ENCODE data around the gene MAGEA12. TPM values are rescaled to one million over a fixed set of nuclear protein-coding genes. Genes with fewer than 3 reads are reported as not detected.
"Not testable (repeated sequence)": the region's sequence is repeated elsewhere in the genome, so short reads cannot be mapped to it uniquely, and the experiment has no call there.

The MAGEA12 gene
- polyA plus RNA-seq, 1 donor (not counting 4 experiments of a cell fraction or from before 2014, with no cell fraction given), result not detected

- H2AFZ ChIP-seq (ENCODE audit: control insufficient read depth, low read length); FAIRE-seq; H3K27ac ChIP-seq (ENCODE audit: control insufficient read depth, insufficient read depth, low read length); H3K9me3 ChIP-seq (ENCODE audit: control insufficient read depth, low read depth, low read length); H3K79me2 ChIP-seq (ENCODE audit: control insufficient read depth, insufficient read depth, low read length); H3K27me3 ChIP-seq (ENCODE audit: control insufficient read depth, extremely low read depth, insufficient read depth, low read length); H3K4me3 ChIP-seq (ENCODE audit: control insufficient read depth in 2 of 3, extremely low read depth in 1 of 3, insufficient read depth in 2 of 3, low read depth in 1 of 3, low read length in 3 of 3); H3K4me2 ChIP-seq (ENCODE audit: control insufficient read depth, extremely low read depth, insufficient read depth, low read depth, low read length); H3K36me3 ChIP-seq (ENCODE audit: control insufficient read depth in 2 of 2, extremely low read depth in 1 of 2, insufficient read depth in 2 of 2, low read length in 2 of 2); H3K9me1 ChIP-seq (ENCODE audit: control insufficient read depth, extremely low read depth, insufficient read depth, low read length); DNase-seq (ENCODE audit: low read depth, low spot score); H3K9ac ChIP-seq (ENCODE audit: control insufficient read depth, extremely low read depth, insufficient read depth, low read length); H4K20me1 ChIP-seq (ENCODE audit: control insufficient read depth, extremely low read depth, insufficient read depth, low read length); H3K4me1 ChIP-seq (ENCODE audit: control insufficient read depth, extremely low read depth, insufficient read depth, low read length); dilution Hi-C loops (cut with MboI; ENCODE audit: extremely low pct_ligation_motif_present, low sequenced_read_pairs): not testable (repeated sequence)
These were observed 24.4 kb upstream of the MAGEA12 start, which contains the start of gene CSAG2 for GRCh38 chrX:152709173-152709572. Gene CSAG2, minus strand, starts transcription at chrX:152709273. Its CDS starts 161 bp downstream, at chrX:152709112.

GRCh38 chrX:152713195-152713594 lies 20.4 kb upstream of the MAGEA12 start:
- dilution Hi-C loops (cut with MboI; ENCODE audit: extremely low pct_ligation_motif_present, low sequenced_read_pairs); H3K4me2 ChIP-seq (ENCODE audit: control insufficient read depth, extremely low read depth, insufficient read depth, low read depth, low read length); H3K27ac ChIP-seq (ENCODE audit: control insufficient read depth, insufficient read depth, low read length); H3K27me3 ChIP-seq (ENCODE audit: control insufficient read depth, extremely low read depth, insufficient read depth, low read length); H3K4me3 ChIP-seq (ENCODE audit: control insufficient read depth in 2 of 3, extremely low read depth in 1 of 3, insufficient read depth in 2 of 3, low read depth in 1 of 3, low read length in 3 of 3); H3K9me3 ChIP-seq (ENCODE audit: control insufficient read depth, low read depth, low read length); H3K36me3 ChIP-seq (ENCODE audit: control insufficient read depth in 2 of 2, extremely low read depth in 1 of 2, insufficient read depth in 2 of 2, low read length in 2 of 2); H4K20me1 ChIP-seq (ENCODE audit: control insufficient read depth, extremely low read depth, insufficient read depth, low read length); H2AFZ ChIP-seq (ENCODE audit: control insufficient read depth, low read length); FAIRE-seq; H3K79me2 ChIP-seq (ENCODE audit: control insufficient read depth, insufficient read depth, low read length); H3K9ac ChIP-seq (ENCODE audit: control insufficient read depth, extremely low read depth, insufficient read depth, low read length); H3K9me1 ChIP-seq (ENCODE audit: control insufficient read depth, extremely low read depth, insufficient read depth, low read length); H3K4me1 ChIP-seq (ENCODE audit: control insufficient read depth, extremely low read depth, insufficient read depth, low read length); DNase-seq (ENCODE audit: low read depth, low spot score): not testable (repeated sequence)

- H3K27me3 ChIP-seq (ENCODE audit: control insufficient read depth, extremely low read depth, insufficient read depth, low read length); H2AFZ ChIP-seq (ENCODE audit: control insufficient read depth, low read length); dilution Hi-C loops (cut with MboI; ENCODE audit: extremely low pct_ligation_motif_present, low sequenced_read_pairs); DNase-seq (ENCODE audit: low read depth, low spot score); H3K9me3 ChIP-seq (ENCODE audit: control insufficient read depth, low read depth, low read length); H3K4me2 ChIP-seq (ENCODE audit: control insufficient read depth, extremely low read depth, insufficient read depth, low read depth, low read length); H3K4me3 ChIP-seq (ENCODE audit: control insufficient read depth in 2 of 3, extremely low read depth in 1 of 3, insufficient read depth in 2 of 3, low read depth in 1 of 3, low read length in 3 of 3); H3K9ac ChIP-seq (ENCODE audit: control insufficient read depth, extremely low read depth, insufficient read depth, low read length); H3K36me3 ChIP-seq (ENCODE audit: control insufficient read depth in 2 of 2, extremely low read depth in 1 of 2, insufficient read depth in 2 of 2, low read length in 2 of 2); H3K4me1 ChIP-seq (ENCODE audit: control insufficient read depth, extremely low read depth, insufficient read depth, low read length); H4K20me1 ChIP-seq (ENCODE audit: control insufficient read depth, extremely low read depth, insufficient read depth, low read length); H3K79me2 ChIP-seq (ENCODE audit: control insufficient read depth, insufficient read depth, low read length); H3K27ac ChIP-seq (ENCODE audit: control insufficient read depth, insufficient read depth, low read length); FAIRE-seq; H3K9me1 ChIP-seq (ENCODE audit: control insufficient read depth, extremely low read depth, insufficient read depth, low read length): not testable (repeated sequence)
These were observed 19.5 kb upstream of the MAGEA12 start, which contains the start of gene MAGEA2B for GRCh38 chrX:152713815-152714787. Gene MAGEA2B, plus strand, starts transcription at chrX:152714628. Its CDS starts 2,479 bp downstream, at chrX:152717107.
